Effector memory CD8-positive, alpha-beta T cell (primary cell): ENCODE results near the gene CDX2.

Source experiments
- ATAC-seq: fragments of 150-1000 bp; cut with Tn5 transposase; replicated peaks from 2 replicates; pipeline ENCODE4 v1.10.0; 2021; ENCODE audit warnings: mild to moderate bottlenecking, moderate library complexity
- DNase-seq, 3 experiments: peaks; one replicate each; pipeline ENCODE4 v3.0.0; 2021
- H3K27ac Mint-ChIP-seq, 2 donors: one replicate each; pipeline ENCODE4 v1.8.0; 2022; ENCODE audit warnings: mild to moderate bottlenecking in 2 of 2, mixed read lengths in 2 of 2, moderate library complexity in 2 of 2
- H3K27me3 Mint-ChIP-seq, 2 donors: one replicate each; pipeline ENCODE4 v1.8.0; 2022; ENCODE audit warnings: mixed read lengths in 2 of 2
- H3K36me3 Mint-ChIP-seq: one replicate; pipeline ENCODE4 v1.8.0; 2022; ENCODE audit warnings: mild to moderate bottlenecking, moderate library complexity, mixed read lengths; ENCODE audit not compliant: insufficient read depth
- H3K4me1 Mint-ChIP-seq, 2 donors: one replicate each; pipeline ENCODE4 v1.8.0; 2022; ENCODE audit warnings: low read depth in 2 of 2, mixed read lengths in 2 of 2
- H3K4me3 Mint-ChIP-seq, 2 donors: one replicate each; pipeline ENCODE4 v1.8.0; 2022; ENCODE audit warnings: mild to moderate bottlenecking in 2 of 2, mixed read lengths in 2 of 2, moderate library complexity in 2 of 2
- H3K9me3 Mint-ChIP-seq, 2 donors: one replicate each; pipeline ENCODE4 v1.8.0; 2022; ENCODE audit warnings: mixed read lengths in 2 of 2

Gene CDX2

DNA sequence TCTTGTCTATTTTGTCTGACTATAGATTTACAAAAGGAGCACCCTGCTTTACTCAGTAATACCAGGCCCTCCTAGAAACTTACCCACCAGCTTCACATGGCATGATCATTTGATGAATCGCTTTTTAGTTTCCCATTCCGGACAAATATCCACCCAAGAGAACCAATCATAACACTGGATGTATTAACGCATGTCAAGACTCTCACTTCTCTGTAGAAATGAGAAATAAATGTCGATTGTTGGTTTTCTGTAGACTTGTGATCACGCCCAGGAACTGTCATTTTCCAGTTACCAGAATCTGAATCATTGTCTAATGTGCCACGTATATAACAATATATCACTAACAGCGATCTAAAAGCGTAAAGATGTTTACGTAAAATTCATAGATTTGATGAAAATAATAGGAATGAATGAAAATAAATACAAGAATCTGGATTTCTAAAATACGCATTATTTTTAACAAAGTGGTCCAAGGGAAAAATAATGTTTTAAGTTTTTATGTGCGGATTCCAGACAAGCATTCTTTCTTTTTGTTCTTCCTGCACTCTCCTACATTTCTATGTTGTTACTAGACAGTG is 14.0 kb downstream of the CDX2 start:
- no peak overlapping the region for H3K4me3 Mint-ChIP-seq
- H3K36me3 Mint-ChIP-seq: no peaks in the 10 kb centered on the region
- no peak for DNase-seq
- ATAC-seq: no peak
- H3K27me3 Mint-ChIP-seq: peaks cover 55 to 78% of the 10 kb centered on the region in 2 donors
- peaks cover 7 to 8% of the 10 kb centered on the region in 2 donors for H3K4me1 Mint-ChIP-seq
- H3K27ac Mint-ChIP-seq: no peak overlapping the region
- H3K9me3 Mint-ChIP-seq: peaks cover 0 to under 1% of the 10 kb centered on the region in 2 donors

DNA sequence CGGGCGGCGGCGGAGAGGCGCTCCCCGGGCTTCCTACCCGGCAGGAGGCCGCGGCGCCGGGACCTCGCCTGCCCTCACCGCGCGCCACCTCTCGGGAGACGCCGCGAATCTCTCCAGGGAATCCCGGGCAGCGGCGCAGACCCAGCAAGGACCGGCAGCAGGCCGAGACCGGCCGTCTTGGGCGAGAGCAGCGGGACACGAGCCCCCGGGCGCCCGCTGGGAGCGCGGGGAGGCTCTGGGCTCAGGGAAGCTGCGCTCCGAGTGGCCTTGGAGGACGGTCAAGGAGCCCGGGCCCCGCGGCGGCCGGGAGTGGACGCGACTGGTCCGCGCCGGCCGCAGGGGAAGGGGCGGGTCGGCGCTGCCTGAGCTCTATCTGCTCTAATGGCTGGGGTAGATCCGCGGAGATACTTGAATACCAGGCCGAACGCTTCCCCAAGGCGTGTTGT is 14.7 kb downstream of the CDX2 start:
- Mint-ChIP-seq H3K27ac (no peak overlapping the region), H3K9me3 (peaks cover 0 to 3% of the 10 kb centered on the region in 2 donors), H3K4me1 (peaks cover 7% of the 10 kb centered on the region in 2 donors), H3K36me3 (no peaks in the 10 kb centered on the region), H3K27me3 (peaks cover 55 to 78% of the 10 kb centered on the region in 2 donors), H3K4me3 (peak overlapping the region; percentile 63 to 72)
- DNase-seq (no peak), ATAC-seq (no peak)

DNA sequence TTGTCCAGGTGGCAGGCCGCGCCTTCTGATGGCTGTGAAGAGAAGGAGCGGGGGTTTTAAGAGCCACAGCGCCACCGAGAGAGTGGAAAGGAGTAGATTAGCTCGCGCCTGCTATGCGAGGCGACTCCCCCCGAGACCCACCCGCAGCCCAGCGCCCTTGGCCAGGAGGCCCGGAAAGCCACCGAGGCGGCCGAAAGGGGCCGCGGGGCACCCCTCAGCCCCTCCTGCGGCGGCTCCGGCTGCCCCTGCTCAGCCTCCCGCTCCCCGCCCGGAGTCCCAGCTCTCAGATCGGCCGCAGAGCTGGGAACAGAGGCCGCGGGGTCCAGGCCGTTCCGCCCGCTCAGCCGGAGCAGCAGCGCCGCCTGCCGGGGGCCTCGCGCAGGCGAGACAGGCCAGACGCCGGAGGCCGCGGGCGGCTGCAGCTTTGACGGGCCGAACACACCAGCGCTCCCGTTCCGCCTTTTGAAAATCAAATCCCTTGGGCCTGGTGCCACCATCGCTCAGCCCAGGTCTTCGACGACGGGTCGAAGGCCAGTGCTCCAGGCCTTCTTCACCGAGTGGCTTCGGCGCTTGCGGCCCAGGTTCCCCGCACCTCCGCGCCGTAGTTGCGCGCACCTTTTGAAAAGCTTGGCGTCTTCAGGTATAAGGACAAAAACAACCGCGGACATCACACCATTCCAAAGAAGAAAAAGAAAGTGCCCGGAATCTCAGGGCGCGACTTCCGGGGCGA is 15.3 kb downstream of the CDX2 start:
- H3K27ac Mint-ChIP-seq: no peak overlapping the region
- H3K4me1 Mint-ChIP-seq: peaks cover 7% of the 10 kb centered on the region in 2 donors
- DNase-seq (peak; percentile 42 to 47 (median 43)), ATAC-seq (peak; percentile 83)
- peak overlapping the region; percentile 80 to 81 for H3K4me3 Mint-ChIP-seq
- H3K27me3 Mint-ChIP-seq: peaks cover 53 to 78% of the 10 kb centered on the region in 2 donors
- peaks cover 0 to 3% of the 10 kb centered on the region in 2 donors for H3K9me3 Mint-ChIP-seq
- H3K36me3 Mint-ChIP-seq: no peaks in the 10 kb centered on the region

DNA sequence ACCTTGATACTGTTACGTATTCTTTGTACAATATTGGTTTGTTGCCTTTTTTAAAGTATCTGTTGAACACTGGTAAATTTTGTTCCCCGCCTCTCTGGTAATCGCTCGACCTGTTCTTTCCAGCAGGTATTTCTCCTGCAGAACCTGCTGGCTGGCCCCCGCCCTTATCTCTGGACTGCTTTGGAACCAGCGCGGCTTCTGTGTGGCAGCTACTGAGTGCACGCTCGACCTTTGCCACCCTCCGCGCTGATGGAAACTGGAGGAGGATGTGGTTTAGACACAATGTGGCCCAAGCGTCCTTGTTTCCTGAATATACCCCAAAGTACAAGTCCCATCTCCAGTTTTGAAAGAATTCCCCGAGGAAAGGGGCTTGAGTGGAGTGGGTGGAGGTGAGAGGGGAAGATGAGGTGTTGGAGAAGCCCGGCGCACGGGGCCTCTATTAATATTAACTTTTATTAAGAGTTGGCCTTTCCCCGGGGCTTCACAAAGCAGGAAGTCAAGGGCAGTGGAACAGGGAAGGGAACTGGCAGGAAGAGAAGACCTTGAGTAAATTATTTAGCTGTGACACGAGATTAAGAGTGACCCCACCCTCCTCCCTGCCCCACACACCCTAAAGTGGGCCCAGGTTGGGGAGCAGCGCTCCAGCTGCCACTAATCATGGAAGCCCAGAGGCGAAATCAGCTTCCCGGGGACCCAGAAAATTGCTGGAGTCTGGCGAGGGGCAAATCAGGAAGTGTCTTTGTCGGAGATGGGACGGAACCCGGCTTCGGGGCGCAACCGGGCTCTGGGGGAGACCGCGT is 16.0 kb downstream of the CDX2 start:
- DNase-seq: no peak
- ATAC-seq: no peak
- Mint-ChIP-seq H3K27me3 (peaks cover 51 to 78% of the 10 kb centered on the region in 2 donors), H3K27ac (no peak overlapping the region), H3K36me3 (no peaks in the 10 kb centered on the region), H3K4me3 (peak overlapping the region; percentile 80 to 81), H3K4me1 (peaks cover 7% of the 10 kb centered on the region in 2 donors), H3K9me3 (peaks cover 0 to 3% of the 10 kb centered on the region in 2 donors)

DNA sequence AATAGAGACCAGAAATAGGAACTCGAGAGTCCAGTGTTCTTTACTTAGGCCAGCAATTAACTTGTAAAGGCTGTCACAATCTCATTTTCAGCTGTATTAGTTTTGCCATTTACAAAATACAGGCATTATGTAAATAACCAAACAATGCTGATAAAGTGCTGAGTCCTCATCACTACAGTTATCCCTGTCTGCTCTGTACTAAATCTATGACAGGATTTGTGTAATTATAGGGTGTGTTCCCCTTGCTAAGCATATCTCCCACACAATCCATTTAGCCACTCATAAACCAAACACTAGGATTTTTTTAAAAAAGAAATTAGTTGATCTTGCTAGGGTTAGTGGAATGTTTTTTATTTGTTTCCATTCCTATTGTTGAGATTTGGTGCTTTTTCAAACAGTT is 26.1 kb downstream of the CDX2 start:
- H3K9me3 Mint-ChIP-seq: no peaks in the 10 kb centered on the region
- no peaks in the 10 kb centered on the region for H3K4me1 Mint-ChIP-seq
- DNase-seq: no peak
- H3K4me3 Mint-ChIP-seq: no peak overlapping the region
- H3K27ac Mint-ChIP-seq: no peak overlapping the region
- peaks cover 3% of the 10 kb centered on the region for H3K36me3 Mint-ChIP-seq
- ATAC-seq: no peak
- peaks cover 16 to 43% of the 10 kb centered on the region in 2 donors for H3K27me3 Mint-ChIP-seq

DNA sequence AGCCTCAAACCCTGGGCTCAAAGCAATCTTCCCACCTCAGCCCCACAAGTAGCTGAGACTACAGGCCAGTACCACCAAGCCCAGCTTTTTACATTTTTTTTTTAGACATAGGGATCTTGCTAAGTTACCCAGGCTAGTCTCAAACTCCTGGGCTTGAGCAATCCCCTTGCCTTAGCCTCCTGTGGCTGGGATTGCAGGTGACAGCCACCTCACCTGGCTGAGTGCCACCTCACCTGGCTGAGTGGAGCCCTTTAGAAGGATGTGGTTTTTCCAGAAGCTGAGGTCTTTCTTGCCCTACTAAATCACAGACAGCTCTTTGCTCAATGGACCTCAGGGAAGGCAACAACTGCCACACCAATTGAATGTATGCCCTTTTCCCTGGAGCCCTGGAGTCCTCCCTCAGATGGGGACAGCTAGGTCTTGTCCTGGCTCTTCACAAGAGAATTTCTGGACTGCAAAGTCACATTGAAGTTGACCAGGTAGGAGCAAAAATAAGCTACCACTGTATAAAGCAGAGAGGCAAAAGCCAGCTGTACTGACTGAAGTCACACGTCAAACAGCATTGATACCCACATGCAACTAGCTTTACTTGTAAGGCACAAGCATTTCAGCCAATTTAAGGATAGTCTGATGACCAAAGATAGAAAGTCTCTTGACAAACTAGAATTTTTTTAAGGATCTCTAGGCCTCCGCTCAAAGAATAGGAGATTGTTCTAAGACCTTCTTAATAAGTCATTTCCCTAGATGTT is 35.4 kb downstream of the CDX2 start:
- Mint-ChIP-seq H3K27me3 (peaks cover 36 to 45% of the 10 kb centered on the region in 2 donors), H3K36me3 (no peaks in the 10 kb centered on the region)
- ATAC-seq: no peak

DNA sequence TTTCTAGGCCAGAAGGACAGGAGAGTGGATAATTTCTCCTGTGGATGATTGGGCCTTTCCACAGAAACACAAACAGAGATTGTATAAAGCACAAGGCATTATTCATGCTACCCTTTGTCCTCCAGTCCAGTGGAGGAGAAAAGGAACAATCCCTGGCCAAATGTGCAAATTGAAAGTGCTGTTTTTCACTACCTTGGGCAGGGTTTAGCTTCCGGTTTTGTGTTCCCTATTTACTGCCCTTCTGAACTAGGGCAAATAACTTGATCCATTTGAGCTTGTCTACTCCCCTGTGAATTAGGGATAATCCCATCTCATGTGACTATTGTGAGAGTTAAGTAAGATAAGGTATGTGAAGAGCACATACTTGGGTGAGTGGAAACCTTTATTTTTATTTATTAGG is 36.0 kb downstream of the CDX2 start:
- ATAC-seq: no peak
- no peaks in the 10 kb centered on the region for H3K36me3 Mint-ChIP-seq
- DNase-seq: no peak
- H3K9me3 Mint-ChIP-seq: no peaks in the 10 kb centered on the region
- H3K4me3 Mint-ChIP-seq: no peak overlapping the region
- H3K27me3 Mint-ChIP-seq: peaks cover 42 to 52% of the 10 kb centered on the region in 2 donors
- peaks cover 0 to 1% of the 10 kb centered on the region in 2 donors for H3K4me1 Mint-ChIP-seq
- no peak overlapping the region for H3K27ac Mint-ChIP-seq

More for the DNA sequence above, 35.4 kb downstream of the CDX2 start:
- H3K4me3 Mint-ChIP-seq: no peak overlapping the region
- DNase-seq: no peak
- H3K27ac Mint-ChIP-seq: no peak overlapping the region
- H3K4me1 Mint-ChIP-seq: no peaks in the 10 kb centered on the region
- H3K9me3 Mint-ChIP-seq: no peaks in the 10 kb centered on the region

DNA sequence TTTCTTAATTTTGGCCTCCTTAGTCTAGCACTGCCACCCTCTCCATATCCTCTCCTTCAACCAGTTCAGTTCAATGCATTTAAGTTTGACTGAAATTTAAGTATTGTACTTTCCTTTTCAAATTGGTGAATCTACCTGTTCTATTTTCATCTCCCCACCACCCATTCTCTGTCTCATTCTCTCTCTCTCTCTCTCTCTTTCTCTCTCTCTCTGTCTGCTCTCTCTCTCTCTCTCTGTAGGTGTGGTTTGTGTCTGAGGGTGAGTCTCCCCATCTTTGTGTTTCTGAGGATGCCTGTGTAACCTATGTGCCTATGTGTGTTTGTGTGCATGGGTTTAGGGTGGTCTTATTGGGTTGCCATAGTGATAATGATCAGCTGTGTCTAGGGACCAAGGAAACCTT is 39.2 kb downstream of the CDX2 start:
- DNase-seq (no peak), ATAC-seq (no peak)
- no peak overlapping the region for H3K4me3 Mint-ChIP-seq
- H3K36me3 Mint-ChIP-seq: no peaks in the 10 kb centered on the region
- no peak overlapping the region for H3K27ac Mint-ChIP-seq
- peaks cover 12 to 16% of the 10 kb centered on the region in 2 donors for H3K4me1 Mint-ChIP-seq
- H3K9me3 Mint-ChIP-seq: no peaks in the 10 kb centered on the region
- H3K27me3 Mint-ChIP-seq: peaks cover 75 to 83% of the 10 kb centered on the region in 2 donors

DNA sequence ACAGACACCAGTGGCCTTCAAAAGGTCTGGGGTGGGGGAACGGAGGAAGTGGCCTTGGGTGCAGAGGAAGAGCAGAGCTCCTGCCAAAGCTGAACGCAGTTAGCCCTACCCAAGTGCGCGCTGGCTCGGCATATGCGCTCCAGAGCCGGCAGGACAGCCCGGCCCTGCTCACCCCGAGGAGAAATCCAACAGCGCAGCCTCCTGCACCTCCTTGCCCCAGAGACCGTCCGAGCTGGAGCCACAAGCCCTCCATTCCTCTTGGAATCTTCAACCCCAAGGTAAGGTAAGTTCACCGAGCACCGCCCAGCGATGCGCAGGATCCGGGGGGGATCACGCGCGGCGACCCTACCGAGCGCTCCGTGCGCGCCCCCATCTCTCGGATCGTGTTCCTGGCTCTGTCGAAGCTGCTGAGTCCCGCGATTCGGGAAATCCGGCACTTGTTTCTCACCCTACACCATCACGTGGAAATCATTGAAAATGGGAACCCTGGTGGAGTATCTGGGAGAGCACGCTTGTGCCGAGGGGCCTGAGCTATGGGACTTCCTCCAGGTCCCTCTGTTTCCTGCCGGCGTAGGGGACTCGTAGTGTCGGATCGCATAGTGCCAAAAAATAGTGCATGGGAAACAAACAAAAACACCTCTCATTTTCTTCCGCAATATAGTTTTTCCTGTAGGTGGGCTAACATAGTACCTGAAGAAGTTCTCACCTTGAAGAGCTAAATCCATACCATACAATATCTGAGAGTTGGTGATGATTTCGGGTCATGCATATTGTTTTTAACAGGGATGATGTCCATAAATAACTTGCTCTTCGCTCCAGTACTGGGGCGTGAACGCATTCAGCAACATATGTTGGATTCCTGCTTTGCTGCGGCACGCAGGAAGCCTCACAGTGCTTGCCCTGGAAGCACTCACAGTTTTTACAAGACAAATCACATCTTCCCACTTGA is 40.0 kb downstream of the CDX2 start:
- DNase-seq (no peak), ATAC-seq (no peak)
- H3K36me3 Mint-ChIP-seq: no peaks in the 10 kb centered on the region
- H3K9me3 Mint-ChIP-seq: no peaks in the 10 kb centered on the region
- no peak overlapping the region for H3K27ac Mint-ChIP-seq
- peaks cover 81 to 86% of the 10 kb centered on the region in 2 donors for H3K27me3 Mint-ChIP-seq
- H3K4me1 Mint-ChIP-seq: peaks cover 12 to 16% of the 10 kb centered on the region in 2 donors
- no peak overlapping the region for H3K4me3 Mint-ChIP-seq

DNA sequence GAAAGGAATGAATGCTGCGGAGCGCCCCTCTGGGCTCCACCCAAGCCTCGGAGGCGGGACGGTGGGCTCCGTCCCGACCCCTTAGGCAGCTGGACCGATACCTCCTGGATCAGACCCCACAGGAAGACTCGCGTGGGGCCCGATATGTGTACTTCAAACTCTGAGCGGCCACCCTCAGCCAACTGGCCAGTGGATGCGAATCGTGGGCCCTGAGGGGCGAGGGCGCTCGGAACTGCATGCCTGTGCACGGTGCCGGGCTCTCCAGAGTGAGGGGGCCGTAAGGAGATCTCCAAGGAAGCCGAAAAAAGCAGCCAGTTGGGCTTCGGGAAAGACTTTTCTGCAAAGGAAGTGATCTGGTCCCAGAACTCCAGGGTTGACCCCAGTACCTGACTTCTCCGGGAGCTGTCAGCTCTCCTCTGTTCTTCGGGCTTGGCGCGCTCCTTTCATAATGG is 40.7 kb downstream of the CDX2 start:
- ATAC-seq (no peak), DNase-seq (no peak)
- H3K27ac Mint-ChIP-seq: no peak overlapping the region
- H3K4me3 Mint-ChIP-seq: no peak overlapping the region
- no peaks in the 10 kb centered on the region for H3K36me3 Mint-ChIP-seq
- H3K9me3 Mint-ChIP-seq: no peaks in the 10 kb centered on the region
- H3K4me1 Mint-ChIP-seq: peaks cover 12 to 21% of the 10 kb centered on the region in 2 donors
- H3K27me3 Mint-ChIP-seq: peaks cover 87 to 88% of the 10 kb centered on the region in 2 donors

DNA sequence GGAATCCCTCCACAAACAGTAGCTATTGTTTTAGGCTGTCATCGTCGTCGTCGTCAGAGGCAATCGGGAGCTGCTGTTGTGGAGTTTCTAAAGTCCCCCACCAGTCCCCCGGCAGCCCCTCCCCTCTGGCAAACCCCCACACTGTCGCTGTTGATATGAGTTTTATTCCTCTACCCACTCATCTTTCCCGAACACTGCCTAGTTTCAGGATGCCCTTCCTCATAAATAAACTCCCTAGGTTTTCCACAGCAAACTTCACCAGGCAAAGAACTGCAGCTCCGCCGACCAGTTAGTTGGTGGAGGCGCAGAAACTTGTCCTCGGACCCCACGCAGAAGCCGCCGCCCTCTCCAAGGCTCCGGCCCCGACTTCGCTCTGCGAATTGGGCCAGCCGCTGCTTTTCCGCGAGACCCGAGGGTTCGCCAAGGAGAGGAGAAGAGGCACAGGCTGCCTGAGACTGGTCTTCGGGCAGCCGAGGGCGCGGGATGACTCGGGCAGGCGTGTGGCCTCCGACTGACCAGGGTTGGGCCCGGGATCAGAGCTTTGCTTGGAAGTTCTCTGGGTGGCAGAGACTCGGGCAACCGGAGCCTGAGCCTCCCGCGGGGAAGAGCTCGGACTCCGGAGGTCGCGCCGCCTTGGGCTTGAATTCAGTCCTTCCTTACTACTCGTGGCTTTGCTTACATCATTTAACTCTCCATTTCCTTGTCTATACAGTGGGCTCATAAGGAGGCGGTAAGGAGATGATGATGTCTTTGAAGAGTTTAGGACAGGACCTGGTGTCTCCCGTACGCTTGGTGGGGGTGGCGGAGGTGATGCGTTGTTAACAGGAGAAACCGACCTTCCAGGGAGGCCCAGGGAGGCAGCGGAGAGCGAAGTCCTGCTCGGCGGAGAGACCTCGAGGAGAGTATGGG is 41.4 kb downstream of the CDX2 start:
- H3K4me3 Mint-ChIP-seq: peak overlapping the region in 1 of 2 donors; percentile 61
- DNase-seq (no peak), ATAC-seq (no peak)
- peaks cover 91 to 95% of the 10 kb centered on the region in 2 donors for H3K27me3 Mint-ChIP-seq
- H3K36me3 Mint-ChIP-seq: no peaks in the 10 kb centered on the region
- H3K9me3 Mint-ChIP-seq: no peaks in the 10 kb centered on the region
- peak overlapping the region in 1 of 2 donors; percentile 38 for H3K27ac Mint-ChIP-seq
- peaks cover 12 to 23% of the 10 kb centered on the region in 2 donors for H3K4me1 Mint-ChIP-seq
